CD4-positive, alpha-beta T cell treated with Interleukin-6 for 4 hours (primary cell): ENCODE measurements around the gene CSPG5.

Experiments used
- DNase-seq: peaks from one replicate; pipeline ENCODE4 v3.0.0-alpha.2; 2020; ENCODE audit warnings: mixed read lengths

CSPG5 gene

GRCh38 chr3:47536221-47536891 lies 42.3 kb downstream of the CSPG5 start:
- DNase-seq, result no peak

DNA sequence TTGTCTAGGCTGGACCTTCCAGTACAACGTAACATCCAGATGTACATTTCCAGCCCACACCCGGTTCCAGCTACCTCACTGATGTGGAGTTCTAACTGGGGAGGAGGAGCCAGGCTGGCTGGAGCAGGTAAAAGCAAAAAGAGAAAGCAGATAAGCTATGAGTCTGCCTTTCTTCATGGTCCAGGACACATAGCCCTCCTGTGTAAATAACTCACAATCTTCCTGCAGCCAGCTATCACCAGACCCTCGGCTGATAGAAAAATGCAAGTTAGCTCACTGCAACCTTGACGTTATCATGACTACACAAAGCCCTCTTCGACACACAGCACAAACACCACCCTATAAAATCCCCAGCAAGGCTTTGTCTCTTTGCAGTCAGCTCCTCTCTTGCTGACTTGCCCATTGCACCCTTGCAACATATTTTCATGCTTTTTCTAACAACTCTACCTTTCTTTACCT lies 44.6 kb downstream of the CSPG5 start:
- no peak for DNase-seq

DNA sequence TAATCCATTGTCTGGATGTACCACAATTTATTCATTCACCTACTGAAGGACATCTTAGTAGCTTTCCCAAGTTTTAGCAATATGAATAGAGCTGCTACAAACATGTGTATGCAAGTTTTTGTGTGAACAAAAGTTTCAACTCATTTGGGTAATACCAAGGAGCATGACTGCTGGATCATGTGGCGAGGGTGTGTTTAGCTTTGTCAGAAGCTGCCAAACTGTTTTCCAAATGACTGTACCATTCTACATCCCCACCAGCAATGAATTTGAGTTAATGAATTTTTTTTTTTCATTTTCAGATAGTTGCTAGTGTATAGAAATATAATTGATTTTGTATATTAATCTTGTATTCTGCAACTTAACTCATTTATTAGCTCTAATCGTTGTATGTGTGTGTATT lies 45.2 kb downstream of the CSPG5 start:
- no peak for DNase-seq

DNA sequence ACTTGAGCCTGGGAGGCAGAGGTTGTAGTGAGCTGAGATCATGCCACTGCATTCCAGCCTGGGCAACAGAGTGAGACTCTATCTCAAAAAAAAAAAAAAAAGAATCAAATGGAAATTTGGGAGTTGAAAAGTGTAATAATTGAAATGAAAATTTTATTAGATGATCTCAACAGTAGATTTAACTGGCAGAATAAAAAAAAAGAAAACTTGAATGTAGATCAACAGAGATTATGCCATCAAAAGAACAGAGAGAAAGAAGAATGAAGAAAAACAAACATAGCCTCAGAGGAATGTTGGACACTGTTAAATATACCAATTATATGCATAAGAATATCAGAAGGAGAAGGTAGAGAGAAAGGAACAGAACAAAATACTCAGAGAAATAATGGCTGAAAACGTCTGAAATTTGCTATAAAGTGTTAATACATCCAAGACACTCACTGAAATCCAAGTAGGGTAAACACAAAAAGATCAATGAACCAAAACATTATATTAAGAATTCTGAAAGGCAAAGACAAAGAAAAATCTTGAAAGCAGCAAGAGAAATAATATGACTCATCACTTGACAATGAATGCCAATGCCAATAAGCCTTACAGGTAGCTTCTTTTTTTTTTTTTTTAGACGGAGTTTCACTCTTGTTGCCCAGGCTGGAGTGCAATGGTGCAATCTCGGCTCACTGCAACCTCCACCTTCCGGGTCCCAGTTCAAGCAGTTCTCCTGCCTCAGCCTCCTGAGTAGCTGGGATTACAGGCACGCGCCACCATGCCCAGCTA lies 50.5 kb downstream of the CSPG5 start:
- DNase-seq, result no peak

DNA sequence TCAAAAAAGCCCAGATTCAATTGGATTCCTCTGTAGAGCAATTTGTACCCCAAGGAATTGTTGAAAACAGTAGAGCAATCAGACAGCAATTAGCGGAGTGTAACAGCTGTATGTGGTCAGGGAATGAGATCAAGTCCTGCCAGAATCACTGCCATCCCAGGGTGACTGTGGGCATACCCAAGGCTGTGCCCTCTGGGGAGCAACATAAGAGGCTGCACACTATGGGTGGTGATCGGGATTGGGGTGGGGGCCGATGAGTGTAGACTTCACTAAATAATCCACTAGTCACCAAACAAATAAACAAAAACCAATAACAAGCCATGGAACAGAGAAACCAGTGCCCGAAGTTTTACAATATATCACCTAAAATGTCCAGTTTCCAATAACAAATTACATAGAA lies 53.0 kb downstream of the CSPG5 start:
- no peak for DNase-seq

GRCh38 chr3:47523310-47524073 lies 55.2 kb downstream of the CSPG5 start:
- DNase-seq, result no peak

GRCh38 chr3:47522082-47522987 lies 56.3 kb downstream of the CSPG5 start:
- peak; percentile 81 for DNase-seq

- DNase-seq, result no peak
These were observed 57.9 kb downstream of the CSPG5 start for GRCh38 chr3:47520756-47521155.

DNA sequence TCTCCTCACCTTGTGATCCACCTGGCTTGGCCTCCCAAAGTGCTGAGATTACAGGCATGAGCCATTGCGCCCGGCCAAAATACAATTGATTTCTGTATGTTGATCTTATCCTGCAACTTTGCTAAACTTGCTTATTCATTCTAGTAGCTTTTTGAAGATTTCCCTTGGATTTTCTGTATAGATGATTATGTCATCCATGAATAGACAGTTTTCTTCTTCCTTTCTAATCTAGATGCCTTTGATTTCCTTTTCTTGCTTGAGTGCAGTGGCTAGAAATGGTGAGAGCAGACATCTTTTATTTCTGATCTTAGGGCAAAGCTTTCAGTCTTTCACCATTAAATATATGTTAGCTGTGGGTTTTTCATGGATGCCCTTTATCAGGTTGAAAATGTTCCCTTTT lies 60.7 kb downstream of the CSPG5 start:
- no peak for DNase-seq

- no peak for DNase-seq
These were observed 62.8 kb downstream of the CSPG5 start for GRCh38 chr3:47515864-47516319.

DNA sequence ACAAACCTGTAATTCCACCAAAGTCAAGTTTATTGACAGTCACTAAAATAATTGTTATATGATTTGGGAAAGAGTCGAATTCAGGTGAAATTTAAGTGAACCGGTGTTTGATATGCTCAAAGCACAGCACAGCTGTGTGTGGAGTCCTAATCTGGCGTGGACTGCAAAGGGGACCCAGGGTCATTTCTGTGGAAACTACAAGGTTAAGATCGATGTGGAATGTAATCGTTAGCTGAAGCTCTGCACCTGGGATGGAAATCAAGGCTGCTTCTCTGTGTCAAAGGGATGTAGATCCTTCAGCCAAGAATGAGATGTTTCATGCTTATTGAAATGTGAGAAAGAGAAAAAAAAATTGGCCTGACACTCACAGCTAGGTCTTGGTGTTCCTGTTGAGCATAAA lies 63.6 kb downstream of the CSPG5 start:
- no peak for DNase-seq

GRCh38 chr3:47513125-47513929 lies 65.3 kb downstream of the CSPG5 start, which contains the start of gene ELP6:
ELP6 (minus strand) TSS chr3:47513712; CDS start chr3:47513590, 122 bp downstream.
- DNase-seq, result peak; percentile 98

- DNase-seq, result peak; percentile 34
These were observed 66.1 kb downstream of the CSPG5 start for GRCh38 chr3:47512416-47513124.
